Endothelial cell of hepatic sinusoid (primary cell): ENCODE results near the gene PAPSS2.
"Not testable (repeated sequence)": the region's sequence is repeated elsewhere in the genome, so short reads cannot be mapped to it uniquely, and the experiment has no call there.

Source experiments
- in situ Hi-C: cut with HindIII; loops from 2 replicates; pipeline ENCODE4 v1.10.0; 2017; ENCODE audit warnings: low sequenced_read_pairs

The PAPSS2 gene

DNA sequence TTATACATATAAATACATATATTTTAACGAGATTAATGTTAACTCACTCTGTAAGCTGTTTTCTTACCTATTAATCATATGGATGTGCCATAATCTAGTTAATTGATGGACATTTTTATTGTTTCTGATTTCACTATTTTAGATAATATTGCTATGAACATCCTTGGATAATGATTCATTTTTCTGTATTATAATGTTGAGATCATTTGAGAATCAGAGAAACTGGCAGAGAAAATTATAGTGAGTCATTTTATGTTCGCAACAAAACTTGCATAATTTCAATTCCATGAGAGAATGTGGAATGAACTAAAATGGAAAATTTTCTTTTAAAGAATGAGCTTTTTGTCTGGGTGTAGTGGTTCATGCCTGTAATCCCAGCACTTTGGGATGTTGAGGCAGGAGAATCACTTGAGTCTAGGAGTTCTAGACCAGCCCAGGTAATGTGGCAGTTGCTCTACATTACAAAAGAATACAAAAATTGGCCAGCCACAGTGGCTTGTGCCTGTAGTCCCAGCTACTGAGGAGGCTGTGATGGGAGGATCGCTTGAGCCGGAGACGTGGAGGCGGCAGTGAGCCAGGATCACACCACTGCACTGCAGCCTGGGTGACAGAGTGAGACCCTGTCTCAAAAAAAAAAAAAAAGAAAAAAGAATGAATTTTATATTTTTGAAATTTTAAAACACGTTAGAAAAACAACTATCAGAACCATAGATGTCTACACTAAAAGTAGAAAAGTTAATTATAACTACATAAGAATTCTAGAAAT is 40.5 kb downstream of the PAPSS2 start:
- in situ Hi-C loops = no loop called here

DNA sequence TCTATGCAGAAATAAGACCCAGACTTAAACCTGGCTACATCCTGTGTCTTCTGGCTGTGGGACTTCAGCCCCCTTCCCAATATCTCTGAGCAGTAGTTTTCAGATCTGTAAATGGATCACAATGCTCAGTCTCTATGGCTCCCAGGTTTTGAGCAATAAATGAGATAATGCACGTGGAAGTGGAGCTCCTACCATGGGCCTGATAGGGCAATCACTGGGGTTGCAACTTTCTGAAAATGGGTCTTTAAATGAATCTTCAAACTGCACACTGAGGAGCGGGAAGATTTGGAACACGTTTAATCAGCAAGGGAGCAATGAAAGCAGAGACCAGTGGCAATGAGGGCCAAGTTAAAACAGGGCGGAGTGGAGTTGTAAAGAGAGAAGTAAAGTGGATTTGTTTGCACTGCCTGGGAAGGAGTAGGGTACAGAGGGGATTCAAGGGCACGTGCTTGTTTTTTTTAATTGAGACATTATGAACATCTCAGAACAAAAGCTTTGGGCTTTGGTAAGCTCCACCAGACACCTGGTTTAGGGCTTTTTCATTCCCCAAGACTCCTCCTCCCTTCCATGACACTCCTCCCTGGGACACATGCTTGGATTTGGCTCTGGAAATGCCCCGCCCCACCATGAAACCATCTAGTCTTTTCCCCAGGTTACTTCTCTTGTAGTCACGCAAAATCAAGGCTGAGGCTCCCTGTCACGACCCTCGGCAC is 42.7 kb downstream of the PAPSS2 start:
- in situ Hi-C loops = no loop called here

DNA sequence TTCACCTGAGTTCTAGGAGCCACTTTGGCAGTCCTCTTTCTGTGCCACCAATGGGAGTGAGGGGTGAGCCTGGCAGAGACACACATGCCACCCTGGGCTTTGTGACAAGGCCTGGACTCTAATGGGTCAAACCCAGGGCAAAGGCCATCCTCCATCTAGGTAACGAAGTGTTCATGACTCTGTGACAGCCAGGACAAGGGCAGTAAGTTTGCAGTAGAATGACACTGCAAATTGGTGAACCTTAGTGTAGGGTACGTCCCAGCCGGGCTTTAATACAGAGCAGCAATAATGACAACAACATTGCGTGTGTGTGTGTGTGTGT is 43.3 kb downstream of the PAPSS2 start:
- in situ Hi-C loops = no loop called here

DNA sequence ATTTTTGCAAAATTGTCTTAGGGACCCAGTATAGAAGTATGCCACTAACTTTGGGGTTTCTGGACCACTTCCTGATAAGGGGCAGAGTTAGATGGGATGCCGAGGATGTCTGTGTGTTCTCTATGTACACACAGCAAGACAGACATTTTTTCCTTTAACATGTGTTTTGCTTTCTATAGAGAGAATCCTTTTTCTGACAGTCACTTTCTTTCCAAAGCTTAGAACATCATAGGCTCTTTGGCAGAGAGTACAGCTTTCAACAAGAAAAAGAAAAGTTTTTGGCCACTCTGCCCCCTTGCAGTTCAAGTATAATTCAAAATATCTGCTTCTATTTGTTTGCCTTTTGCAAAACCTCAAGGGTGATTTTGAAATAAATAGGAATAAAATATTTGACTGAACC is 44.1 kb downstream of the PAPSS2 start:
- in situ Hi-C loops = no loop called here

DNA sequence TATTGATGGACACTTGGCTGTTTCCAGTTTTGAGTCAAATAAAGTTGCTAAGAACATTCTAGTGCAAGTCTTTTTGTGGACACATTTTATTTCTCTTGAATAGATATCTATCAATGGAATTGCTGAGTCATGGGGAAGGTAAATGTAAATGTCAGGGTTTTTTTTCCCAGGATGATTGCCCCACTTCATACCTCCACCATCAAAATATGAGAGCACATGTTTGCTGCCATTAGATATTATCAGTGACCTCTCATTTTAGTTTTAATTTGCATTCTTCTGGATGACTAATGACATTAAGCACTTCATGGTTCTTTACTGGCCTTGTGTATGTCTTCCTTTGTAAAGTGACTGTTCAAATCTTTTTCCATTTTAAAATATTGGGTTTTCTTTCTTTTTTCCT is 45.7 kb downstream of the PAPSS2 start:
- in situ Hi-C loops = no loop called here

DNA sequence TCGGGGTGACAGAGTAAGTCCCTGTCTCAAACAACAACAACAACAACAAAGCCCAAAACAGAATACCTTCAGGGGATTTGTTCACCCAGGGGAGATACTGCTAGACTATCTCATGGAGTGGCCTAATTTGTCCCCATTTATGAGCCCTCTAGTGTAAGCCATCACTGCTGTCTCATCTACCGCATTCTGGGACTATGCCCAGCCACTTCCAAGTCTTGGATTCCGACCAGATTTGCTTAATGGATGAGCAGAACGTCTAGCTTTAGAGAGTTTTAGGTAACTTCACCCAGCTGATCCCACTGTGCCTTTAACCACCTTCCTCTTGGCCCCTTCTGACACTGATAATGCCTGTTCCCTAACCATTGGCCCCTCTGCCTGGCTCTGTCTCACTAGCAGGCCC is 47.1 kb downstream of the PAPSS2 start:
- in situ Hi-C loops = no loop called here

DNA sequence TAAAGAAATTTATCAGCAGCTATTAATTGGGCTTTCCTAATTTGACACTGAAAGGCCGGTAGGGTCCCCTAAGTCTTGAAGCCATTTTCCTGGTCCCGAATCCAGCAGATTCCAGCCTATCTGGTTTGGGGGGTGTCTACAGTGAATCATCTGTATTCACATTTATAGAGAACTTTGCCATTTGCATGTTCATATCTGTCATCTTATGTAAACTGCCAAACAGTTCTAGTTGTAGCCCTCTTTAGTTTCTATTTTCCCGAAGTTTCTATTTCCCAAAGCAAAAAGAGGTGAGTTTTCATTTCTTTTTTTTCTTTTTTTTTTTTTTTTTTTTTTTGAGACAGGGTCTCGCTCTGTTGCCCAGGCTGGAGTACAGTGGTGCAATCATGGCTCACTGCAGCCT is 47.6 kb downstream of the PAPSS2 start:
- in situ Hi-C loops = no loop called here

DNA sequence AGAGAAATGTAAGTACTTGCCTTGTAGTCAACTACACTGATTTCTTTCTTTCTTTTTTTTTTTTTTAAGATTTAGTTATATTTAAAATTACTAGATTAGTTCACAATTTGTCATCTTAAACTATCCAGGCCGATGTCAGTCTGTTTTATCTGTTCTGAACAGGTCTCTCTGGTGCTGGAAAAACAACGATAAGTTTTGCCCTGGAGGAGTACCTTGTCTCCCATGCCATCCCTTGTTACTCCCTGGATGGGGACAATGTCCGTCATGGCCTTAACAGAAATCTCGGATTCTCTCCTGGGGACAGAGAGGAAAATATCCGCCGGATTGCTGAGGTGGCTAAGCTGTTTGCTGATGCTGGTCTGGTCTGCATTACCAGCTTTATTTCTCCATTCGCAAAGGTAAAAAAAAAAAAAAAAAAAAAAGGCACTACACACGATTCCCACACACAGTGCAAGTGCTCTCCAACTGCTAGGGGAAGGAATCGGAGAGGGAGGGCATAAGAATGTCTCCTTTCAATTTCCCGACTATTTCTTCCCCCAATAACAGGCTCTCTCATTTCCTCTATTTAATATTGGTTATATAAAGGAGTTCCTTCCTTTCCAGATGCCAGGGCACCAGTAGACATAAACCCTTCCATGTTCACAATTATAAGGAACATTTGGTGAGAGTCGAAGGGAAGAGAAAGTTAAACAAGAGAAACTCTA is 53.4 kb downstream of the PAPSS2 start:
- in situ Hi-C loops = no loop called here

DNA sequence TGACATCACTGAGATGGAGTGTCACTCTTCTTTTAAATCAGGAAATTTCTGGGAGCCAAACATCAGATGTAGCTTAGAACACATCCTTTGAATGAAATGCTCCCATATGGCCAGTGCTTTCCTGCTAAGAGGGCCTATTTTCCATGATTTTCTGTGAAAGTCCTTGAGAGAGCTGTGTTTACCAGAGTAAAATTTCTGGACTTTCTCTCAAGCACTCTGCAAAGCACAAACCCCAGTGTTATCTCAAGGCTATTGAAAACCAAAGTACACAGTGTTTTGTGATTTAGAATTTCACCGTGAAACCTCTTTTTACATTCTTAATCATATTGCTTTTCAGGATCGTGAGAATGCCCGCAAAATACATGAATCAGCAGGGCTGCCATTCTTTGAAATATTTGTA is 54.0 kb downstream of the PAPSS2 start:
- in situ Hi-C loops = no loop called here

DNA sequence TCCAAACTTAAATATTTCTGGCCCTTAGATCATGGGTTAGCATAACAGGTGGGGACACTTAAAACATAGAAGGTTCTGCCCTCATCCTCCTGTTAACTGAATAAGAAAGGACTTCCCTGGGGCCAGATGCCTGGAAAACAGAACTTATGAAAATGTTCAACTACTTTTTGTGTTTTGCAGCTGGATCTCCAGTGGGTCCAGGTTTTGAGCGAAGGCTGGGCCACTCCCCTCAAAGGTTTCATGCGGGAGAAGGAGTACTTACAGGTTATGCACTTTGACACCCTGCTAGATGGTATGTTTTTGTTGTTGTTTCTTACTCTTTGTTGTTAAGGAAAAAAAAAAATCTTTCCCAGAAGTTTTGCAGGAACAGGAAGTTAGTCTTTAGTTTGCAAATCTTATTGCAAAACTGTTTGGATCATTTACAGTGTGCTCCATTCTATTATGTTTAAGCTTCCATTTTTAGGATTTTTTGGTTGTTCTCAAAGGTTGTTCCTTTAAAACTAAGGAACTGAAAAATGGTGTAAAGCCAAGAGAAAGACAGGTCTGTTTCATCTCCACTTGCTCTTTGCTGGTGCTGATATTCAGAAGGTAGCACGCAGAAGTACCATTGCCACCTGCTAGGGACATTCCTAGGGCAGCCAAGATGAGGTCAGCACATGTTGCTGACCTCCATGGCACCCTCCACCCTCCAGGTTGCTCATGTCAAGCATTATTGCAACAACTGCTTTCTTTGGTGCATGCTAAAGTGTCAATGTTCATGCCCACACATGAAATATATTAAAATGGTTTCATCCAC is 56.1 kb downstream of the PAPSS2 start:
- in situ Hi-C loops = no loop called here

DNA sequence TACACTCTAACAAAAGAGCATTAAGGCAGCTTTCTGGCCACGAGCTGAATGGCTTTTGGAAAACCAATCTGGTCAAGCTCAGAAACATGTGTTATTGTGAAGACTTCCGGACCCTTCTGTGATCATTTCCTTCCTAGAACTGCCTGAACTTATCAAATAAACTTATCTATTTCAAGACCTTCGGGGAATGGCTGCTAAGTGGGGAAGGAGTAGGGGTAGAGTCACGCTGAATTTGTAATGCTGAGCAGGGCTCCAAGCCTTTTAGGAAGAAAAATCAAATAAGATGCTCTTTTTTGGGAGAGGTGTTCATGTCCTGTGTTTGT is 56.6 kb downstream of the PAPSS2 start:
- in situ Hi-C loops = no loop called here

DNA sequence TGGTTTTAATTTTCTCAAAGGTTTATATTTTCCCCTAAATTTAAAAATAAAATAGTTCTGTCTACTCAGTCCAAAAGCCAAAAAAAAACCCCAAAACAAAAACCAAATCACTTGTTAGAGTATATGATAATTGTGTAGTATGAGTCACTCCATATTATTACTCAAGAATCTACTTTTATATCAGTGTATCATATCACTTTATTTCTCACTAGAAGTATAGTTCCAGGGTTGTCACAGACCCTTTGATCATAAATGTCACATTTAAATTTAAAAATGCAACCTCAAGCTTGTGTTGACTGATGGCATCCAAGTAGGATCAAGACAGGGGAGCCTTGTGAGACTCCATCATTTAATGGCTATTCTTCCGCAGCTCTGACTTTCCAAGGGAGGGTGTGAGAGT is 61.0 kb downstream of the PAPSS2 start:
- in situ Hi-C loops = loop anchor here (5.0 kb wide), 1 partner anchor 93 kb away; no protein-coding TSS in a partner anchor

DNA sequence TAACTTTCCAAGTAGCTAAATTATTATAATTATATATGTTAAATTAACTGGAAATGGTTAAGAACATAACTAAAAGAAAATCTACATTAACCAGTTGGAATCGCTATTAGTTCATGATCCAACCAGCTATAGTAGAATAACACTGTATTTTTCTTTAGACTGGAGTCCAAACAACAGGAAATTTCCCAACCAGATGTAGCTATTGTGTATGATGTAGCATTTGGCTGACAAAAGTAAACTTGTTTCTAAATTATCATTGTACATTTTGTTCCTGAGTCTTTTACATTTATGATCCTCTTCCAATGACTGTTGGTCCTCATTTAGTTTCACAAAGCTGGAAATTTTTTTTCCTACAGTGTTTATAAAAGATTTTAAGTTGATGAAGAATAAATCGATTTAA is 62.1 kb downstream of the PAPSS2 start:
- in situ Hi-C loops = loop anchor here (5.0 kb wide), 1 partner anchor 94 kb away; no protein-coding TSS in a partner anchor

DNA sequence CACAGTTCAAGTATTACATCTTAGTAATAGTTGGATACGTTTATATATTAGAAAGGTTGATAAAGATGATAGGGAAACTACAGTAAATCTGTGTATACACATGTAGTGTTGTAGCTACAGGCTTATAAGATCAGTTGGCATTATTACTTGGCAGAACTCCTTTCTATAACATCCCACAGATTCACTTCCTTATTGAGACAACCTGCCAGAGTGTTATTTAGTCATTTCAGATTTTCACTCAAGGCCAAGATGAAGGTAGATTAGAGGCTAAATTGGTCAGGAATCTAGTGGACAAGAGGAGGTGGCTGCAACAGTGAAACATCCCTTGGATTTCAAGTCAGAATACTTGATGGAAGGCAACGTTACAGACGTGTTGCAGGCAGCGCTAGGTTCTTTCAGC is 63.0 kb downstream of the PAPSS2 start:
- in situ Hi-C loops = loop anchor here (5.0 kb wide), 1 partner anchor 95 kb away; no protein-coding TSS in a partner anchor

DNA sequence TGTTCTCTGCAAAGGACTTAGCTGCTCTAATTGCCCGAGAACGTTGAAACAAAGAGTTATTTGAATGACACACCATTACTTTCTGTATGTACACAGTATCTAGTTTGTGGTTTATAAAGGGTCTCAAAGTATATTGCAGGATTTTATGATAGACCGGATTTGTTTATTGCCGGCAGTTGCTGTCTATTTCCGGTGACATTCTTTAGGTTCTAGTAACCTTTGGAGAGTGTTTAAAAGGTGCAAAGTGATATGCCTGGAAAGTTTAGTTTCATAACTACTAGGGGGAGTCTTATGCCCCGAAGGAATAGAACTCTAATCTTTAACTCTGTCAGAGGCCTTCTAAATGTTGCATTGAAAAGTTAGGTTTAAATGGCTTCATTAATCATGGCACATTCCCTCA is 63.8 kb downstream of the PAPSS2 start:
- in situ Hi-C loops = loop anchor here (5.0 kb wide), 1 partner anchor 96 kb away; no protein-coding TSS in a partner anchor

DNA sequence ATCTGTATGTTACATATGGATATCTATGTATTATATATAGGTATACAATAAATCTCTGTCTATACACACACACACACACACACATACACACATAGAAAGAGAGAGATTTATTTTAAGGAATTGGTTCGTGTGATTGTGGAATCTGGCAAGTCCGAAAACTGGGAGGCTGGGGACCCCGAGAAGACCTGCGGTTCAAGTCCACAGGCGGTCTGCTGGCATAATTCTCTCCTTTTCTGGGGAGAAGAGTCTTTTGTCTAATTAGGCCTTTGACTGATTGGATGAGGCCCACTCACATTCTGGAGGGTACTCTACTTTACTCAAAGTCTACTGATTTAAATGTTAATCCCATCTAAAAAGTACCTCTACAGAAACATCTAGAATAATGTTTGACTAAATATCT is 65.1 kb downstream of the PAPSS2 start:
- in situ Hi-C loops = loop anchor here (5.0 kb wide), 1 partner anchor 97 kb away; no protein-coding TSS in a partner anchor

DNA sequence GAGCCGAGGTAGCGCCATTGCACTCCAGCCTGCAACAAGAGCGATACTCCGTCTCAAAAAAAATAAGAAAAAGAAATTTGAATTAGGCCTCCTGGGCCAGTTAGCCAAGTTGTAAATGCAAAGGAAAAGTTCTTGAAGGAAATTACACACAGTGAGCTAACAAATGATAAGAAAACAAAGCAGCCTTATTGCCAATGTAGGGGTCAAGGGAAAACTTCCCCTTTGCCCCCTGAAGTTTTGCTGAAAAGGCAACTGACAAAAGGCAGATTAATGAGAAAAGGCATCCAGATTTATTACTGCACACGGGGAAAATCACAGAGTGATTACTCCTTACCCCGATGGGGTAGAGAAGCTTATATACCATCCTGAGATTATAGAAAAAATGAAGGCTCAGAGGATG is 70.3 kb downstream of the PAPSS2 start:
- in situ Hi-C loops = loop anchor here (5.0 kb wide), 1 partner anchor 68 kb away; no protein-coding TSS in a partner anchor

DNA sequence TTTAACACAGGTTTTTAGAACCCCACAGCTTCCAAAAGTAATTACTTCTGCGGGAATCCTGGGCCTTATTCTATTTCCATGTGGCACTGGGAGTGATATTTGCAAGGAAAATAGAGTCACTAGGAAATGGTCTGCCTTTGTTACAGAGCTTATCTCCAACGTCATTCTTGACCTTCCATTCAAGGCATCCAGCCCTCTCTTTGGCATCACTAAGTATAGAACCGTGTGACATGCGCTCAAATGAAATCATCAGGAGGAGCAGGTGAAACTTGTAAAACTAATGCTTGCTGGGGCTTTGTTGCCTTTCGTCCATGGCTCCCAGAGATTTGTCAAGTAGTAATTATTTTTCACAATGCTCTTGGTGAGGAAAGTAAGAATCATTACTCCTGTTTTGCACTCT is 73.4 kb downstream of the PAPSS2 start:
- in situ Hi-C loops = loop anchor here (5.0 kb wide), 1 partner anchor 71 kb away; no protein-coding TSS in a partner anchor

DNA sequence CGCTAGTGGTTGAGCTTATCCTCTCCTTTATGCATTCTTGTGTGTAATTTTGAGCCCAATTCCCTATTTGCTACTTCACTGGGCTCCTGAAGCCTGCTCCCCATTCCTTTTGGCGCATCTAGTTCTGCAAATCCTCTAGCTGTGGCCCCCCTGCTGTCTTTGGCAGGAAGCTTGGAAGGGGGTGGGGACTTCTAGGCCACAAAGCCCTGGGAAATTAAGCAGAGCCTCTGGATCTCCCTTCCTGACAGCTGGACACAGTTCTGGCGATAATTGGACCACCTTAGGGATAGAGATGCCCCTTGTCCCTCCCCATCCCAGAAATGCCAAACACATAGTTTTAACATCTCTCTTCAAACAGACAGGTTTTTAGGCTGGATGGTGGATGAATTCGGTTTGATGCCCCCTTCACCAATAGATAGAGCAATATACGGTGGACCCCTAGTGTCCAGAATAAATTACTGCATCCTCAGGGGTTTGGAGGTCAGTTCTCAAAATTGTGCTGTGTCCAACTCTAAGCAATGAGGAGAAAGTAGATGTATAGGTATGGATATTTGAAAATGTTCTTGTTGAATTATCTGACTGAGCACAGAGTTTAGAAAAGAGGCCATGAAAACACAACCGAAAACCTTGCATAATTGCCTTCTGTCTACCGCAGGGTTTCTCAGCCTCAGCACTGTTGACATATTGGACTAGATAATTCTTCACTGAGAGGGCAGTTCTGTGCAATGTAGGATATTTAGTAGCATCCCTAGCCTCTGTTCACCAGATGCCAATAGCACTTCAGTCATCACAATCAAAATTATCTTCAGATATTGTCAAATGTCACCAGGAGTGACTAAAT is 75.5 kb downstream of the PAPSS2 start:
- in situ Hi-C loops = loop anchor here (5.0 kb wide), 1 partner anchor 73 kb away; no protein-coding TSS in a partner anchor

DNA sequence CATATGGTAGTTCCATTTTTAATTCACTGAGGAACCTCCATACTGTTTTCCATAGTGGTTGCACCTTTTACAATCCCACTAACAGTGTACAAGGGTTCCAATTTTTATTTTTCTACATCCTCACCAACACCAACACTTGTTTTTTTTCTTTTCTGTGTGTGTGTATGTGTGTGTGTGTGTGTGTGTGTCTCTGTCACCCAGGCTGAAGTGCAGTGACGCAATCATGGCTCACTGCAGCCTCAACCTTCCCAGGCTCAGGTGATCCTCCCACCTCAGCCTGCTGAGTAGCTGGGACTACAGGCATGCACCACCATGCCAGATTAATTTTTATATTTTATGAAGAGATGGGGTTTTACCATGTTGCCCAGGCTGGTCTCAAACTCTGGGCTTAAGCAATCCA is 78.6 kb downstream of the PAPSS2 start:
- in situ Hi-C loops = not testable (repeated sequence)
